ENCODE data around the gene SORCS2.

The SORCS2 gene

DNA sequence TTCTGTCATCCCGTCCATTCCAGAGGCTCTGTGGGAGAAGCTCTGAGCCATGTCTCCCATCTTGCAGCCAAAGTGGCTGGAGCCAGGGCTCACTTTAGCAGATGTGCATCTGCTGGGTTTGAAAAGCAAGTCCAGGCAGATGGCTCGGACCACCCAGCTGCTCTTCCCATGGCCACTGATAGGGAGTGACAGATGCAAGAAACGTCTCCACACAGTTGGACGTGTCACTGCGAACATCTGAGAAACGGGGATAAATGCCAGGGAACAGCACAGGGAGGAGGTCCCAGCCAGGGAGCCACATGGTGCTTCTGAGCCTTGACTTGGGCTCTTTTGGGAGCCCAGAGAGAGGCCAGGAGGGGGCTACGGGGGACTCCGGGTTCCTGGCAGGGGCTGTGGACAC is 505.0 kb downstream of the SORCS2 start:
- H3K4me3 ChIP-seq (ENCODE audit: low read depth, low read length), result no peak overlapping the region
- TF ChIP-seq MYC (IDR thresholded peaks at IDR 0.05; ENCODE audit: low read depth, low read length), result no peak
- TF ChIP-seq, protein P1, sequence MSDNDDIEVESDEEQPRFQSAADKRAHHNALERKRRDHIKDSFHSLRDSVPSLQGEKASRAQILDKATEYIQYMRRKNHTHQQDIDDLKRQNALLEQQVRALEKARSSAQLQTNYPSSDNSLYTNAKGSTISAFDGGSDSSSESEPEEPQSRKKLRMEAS (IDR thresholded peaks at IDR 0.05; ENCODE audit: low read depth, low read length), result no peak
- DNase-seq (ENCODE audit: low read depth), result no peak

DNA sequence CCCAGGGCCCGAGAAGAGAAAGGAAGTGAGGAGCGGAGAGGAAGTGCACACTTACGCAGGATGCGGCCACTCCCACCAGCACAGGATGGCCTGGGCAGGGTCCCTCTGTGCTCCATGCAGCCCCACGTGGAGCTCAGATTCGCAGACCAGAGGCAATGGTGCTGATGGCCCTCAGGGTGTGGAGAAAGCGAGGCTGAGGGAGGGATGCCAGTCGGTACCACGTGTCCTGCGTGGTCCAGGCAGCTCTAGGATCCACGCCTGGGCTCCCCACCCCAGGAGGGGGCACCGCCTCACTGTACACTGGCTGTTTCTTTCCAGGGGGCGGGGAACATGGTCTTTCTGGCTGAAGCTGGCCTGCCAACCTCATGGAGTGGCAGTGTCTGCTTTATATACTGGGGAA is 505.5 kb downstream of the SORCS2 start:
- H3K4me3 ChIP-seq (ENCODE audit: low read depth, low read length), result no peak overlapping the region
- DNase-seq (ENCODE audit: low read depth), result no peak
- TF ChIP-seq, protein P2, sequence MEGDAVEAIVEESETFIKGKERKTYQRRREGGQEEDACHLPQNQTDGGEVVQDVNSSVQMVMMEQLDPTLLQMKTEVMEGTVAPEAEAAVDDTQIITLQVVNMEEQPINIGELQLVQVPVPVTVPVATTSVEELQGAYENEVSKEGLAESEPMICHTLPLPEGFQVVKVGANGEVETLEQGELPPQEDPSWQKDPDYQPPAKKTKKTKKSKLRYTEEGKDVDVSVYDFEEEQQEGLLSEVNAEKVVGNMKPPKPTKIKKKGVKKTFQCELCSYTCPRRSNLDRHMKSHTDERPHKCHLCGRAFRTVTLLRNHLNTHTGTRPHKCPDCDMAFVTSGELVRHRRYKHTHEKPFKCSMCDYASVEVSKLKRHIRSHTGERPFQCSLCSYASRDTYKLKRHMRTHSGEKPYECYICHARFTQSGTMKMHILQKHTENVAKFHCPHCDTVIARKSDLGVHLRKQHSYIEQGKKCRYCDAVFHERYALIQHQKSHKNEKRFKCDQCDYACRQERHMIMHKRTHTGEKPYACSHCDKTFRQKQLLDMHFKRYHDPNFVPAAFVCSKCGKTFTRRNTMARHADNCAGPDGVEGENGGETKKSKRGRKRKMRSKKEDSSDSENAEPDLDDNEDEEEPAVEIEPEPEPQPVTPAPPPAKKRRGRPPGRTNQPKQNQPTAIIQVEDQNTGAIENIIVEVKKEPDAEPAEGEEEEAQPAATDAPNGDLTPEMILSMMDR (IDR thresholded peaks at IDR 0.05; ENCODE audit: low read depth, low read length), result no peak
- no peak for TF ChIP-seq MYC (IDR thresholded peaks at IDR 0.05; ENCODE audit: low read depth, low read length)
- no peak for TF ChIP-seq POLR2A (IDR thresholded peaks at IDR 0.05; ENCODE audit: extremely low read depth, insufficient read length)
- TF ChIP-seq, protein P1 (IDR thresholded peaks at IDR 0.05; ENCODE audit: low read depth, low read length), result no peak

DNA sequence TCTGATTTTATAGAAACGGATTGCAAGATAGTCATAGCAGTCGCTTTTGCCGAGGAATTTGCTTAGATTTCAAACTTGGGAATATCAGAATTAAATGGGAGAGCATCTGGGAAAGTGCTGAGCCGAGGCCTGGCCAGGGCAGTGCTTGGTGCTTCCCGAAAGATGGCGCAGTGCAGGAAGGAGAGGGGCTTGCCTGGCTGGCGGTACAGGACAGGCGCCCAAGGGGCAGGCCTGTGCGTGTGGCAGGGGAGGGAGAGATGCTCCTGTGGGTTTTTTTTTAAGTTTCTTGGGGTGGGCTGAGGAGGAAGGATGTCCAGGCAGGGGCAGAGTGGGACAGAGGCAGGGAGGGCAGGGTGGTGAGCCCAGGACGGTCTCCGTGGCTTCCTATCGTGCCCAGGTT is 506.2 kb downstream of the SORCS2 start:
- no peak for TF ChIP-seq MYC (IDR thresholded peaks at IDR 0.05; ENCODE audit: low read depth, low read length)
- TF ChIP-seq, protein P1 (IDR thresholded peaks at IDR 0.05; ENCODE audit: low read depth, low read length), result no peak
- TF ChIP-seq, protein P2 (IDR thresholded peaks at IDR 0.05; ENCODE audit: low read depth, low read length), result no peak
- no peak for TF ChIP-seq POLR2A (IDR thresholded peaks at IDR 0.05; ENCODE audit: extremely low read depth, insufficient read length)
- no peak overlapping the region for H3K4me3 ChIP-seq (ENCODE audit: low read depth, low read length)
- no peak for DNase-seq (ENCODE audit: low read depth)

DNA sequence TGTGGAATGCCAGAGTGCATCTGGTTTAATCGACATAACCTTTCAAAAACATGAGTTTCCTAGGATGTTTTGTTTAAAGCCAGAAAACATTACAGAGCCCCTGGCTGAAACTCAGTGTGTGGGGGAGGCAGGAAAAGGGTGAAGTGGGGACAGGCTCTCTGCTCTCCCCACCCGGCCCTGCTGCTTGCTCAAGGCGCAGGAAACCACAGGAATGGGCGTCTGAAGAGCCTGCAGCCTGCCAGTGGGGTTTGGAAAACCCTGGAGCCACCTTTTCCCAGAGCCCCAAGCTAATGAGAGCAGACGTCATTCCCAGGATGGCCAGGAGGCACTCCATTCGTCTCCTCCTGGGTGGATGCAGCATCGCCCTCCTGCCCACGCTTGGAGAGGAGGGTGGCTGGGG is 506.7 kb downstream of the SORCS2 start:
- no peak for DNase-seq (ENCODE audit: low read depth)
- TF ChIP-seq, protein P2 (IDR thresholded peaks at IDR 0.05; ENCODE audit: low read depth, low read length), result no peak
- TF ChIP-seq MYC (IDR thresholded peaks at IDR 0.05; ENCODE audit: low read depth, low read length), result no peak
- TF ChIP-seq POLR2A (IDR thresholded peaks at IDR 0.05; ENCODE audit: extremely low read depth, insufficient read length), result no peak
- TF ChIP-seq, protein P1 (IDR thresholded peaks at IDR 0.05; ENCODE audit: low read depth, low read length), result no peak
- H3K4me3 ChIP-seq (ENCODE audit: low read depth, low read length), result no peak overlapping the region

DNA sequence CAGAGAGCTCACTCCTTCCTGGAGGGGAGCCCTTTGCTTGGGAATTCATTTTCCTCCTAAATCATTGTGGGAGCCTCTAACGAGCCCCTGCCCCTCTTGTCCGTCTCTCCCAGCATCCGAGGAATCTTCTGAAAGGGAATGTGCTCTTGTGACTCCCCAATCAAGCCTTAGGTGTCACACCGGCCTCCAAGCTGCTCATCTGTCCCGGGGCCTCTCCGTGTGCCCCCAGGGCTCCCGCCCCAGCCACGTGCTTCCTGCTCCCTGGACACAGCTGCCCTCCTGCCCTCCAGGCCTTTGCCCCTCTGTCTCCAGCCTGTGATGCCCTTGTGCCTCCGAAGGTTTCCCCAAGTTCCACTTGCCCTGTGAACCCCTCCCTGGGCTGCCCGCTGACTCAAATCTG is 507.5 kb downstream of the SORCS2 start:
- no peak for DNase-seq (ENCODE audit: low read depth)
- TF ChIP-seq POLR2A (IDR thresholded peaks at IDR 0.05; ENCODE audit: extremely low read depth, insufficient read length), result no peak
- TF ChIP-seq, protein P1 (IDR thresholded peaks at IDR 0.05; ENCODE audit: low read depth, low read length), result no peak
- TF ChIP-seq, protein P2 (IDR thresholded peaks at IDR 0.05; ENCODE audit: low read depth, low read length), result no peak
- H3K4me3 ChIP-seq (ENCODE audit: low read depth, low read length), result no peak overlapping the region

DNA sequence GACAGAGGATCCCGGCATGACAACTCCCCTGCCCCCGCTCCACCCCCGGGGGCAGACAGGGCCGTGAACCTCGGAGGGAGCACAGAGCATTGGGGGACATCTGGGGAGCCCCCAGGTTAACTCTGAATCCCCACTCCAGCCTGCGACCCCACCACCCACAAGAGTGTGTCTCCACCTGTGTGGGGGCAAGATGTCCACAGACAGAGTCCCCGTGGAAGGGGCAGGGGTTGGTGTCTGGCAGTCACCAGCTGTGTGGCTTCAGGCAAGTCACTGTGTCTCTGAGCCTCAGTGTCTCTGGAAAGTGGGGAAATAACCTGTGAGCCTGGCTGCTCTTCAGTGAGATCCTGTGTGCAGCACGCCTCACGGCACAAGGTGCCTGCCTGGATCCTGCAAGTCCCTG is 508.3 kb downstream of the SORCS2 start:
- H3K4me3 ChIP-seq (ENCODE audit: low read depth, low read length), result no peak overlapping the region
- TF ChIP-seq, protein P1 (IDR thresholded peaks at IDR 0.05; ENCODE audit: low read depth, low read length), result no peak
- no peak for DNase-seq (ENCODE audit: low read depth)
